OCI-LY3 (cell line): ENCODE results near the gene MARK2.

ENCODE experiments used
- H2AFZ ChIP-seq: fragments of 200-600, 300-600 bp; shearing (Covaris generic); 2 replicates; pipeline ENCODE4 v1.6.0; 2014; ENCODE audit warnings: antibody characterized with exemption, low read depth, low read length
- H3K27ac ChIP-seq: fragments of 200-600, 300-600 bp; sonication (generic); 2 replicates; pipeline ENCODE4 v1.5.1; 2014; ENCODE audit warnings: mild to moderate bottlenecking, low read length, moderate library complexity, mixed read lengths
- H3K27me3 ChIP-seq: fragments of 200-600, 300-600 bp; sonication (generic); 2 replicates; pipeline ENCODE4 v1.6.1; 2014; ENCODE audit warnings: low read depth, low read length, mixed read lengths
- H3K36me3 ChIP-seq: fragments of 200-600, 300-600 bp; sonication (generic); replicated peaks from 2 replicates; pipeline ENCODE3; 2014; ENCODE audit warnings: low read depth, low read length, mixed read lengths
- H3K4me1 ChIP-seq: fragments of 300-600, 200-600 bp; sonication (generic); 2 replicates; pipeline ENCODE4 v1.6.1; 2014; ENCODE audit warnings: low read length, mixed read lengths
- H3K4me2 ChIP-seq: fragments of 200-600, 300-600 bp; sonication (generic); 2 replicates; pipeline ENCODE4 v1.6.1; 2014; ENCODE audit warnings: low read length, mixed read lengths
- H3K4me3 ChIP-seq: fragments of 300-600, 200-600 bp; sonication (generic); 2 replicates; pipeline ENCODE4 v1.5.1; 2014; ENCODE audit warnings: antibody characterized with exemption, mild to moderate bottlenecking, low read length, moderate library complexity
- H3K79me2 ChIP-seq: fragments of 300-600, 200-600 bp; shearing (Covaris generic); 2 replicates; pipeline ENCODE4 v1.6.1; 2014; ENCODE audit warnings: mild to moderate bottlenecking, low read length, mixed read lengths
- H3K9ac ChIP-seq: fragments of 300-600, 200-600 bp; shearing (Covaris generic); 2 replicates; pipeline ENCODE4 v1.6.0; 2014; ENCODE audit warnings: mild to moderate bottlenecking, low read length, moderate library complexity
- H3K9me3 ChIP-seq: fragments of 200-600, 300-600 bp; shearing (Covaris generic); 2 replicates; pipeline ENCODE4 v1.6.1; 2014; ENCODE audit warnings: low read length, mixed read lengths; ENCODE audit not compliant: insufficient read depth
- H4K20me1 ChIP-seq: fragments of 200-600, 300-600 bp; sonication (generic); 2 replicates; pipeline ENCODE4 v1.6.1; 2016; ENCODE audit warnings: low read length, mixed read lengths; ENCODE audit not compliant: insufficient read depth
- EZH2phosphoT487 ChIP-seq: fragments of 200-600 bp; shearing (Covaris generic); IDR thresholded peaks from 2 replicates; pipeline ENCODE4 v1.6.1; 2018; ENCODE audit warnings: antibody characterized with exemption, mixed run types, low read depth
- TF ChIP-seq, protein P1 (sequence below): fragments of 200-600, 300-600 bp; sonication (generic); IDR thresholded peaks from 2 replicates; pipeline ENCODE4 v1.5.1; 2014; ENCODE audit warnings: antibody characterized with exemption, low read length, low read depth

The MARK2 gene

DNA sequence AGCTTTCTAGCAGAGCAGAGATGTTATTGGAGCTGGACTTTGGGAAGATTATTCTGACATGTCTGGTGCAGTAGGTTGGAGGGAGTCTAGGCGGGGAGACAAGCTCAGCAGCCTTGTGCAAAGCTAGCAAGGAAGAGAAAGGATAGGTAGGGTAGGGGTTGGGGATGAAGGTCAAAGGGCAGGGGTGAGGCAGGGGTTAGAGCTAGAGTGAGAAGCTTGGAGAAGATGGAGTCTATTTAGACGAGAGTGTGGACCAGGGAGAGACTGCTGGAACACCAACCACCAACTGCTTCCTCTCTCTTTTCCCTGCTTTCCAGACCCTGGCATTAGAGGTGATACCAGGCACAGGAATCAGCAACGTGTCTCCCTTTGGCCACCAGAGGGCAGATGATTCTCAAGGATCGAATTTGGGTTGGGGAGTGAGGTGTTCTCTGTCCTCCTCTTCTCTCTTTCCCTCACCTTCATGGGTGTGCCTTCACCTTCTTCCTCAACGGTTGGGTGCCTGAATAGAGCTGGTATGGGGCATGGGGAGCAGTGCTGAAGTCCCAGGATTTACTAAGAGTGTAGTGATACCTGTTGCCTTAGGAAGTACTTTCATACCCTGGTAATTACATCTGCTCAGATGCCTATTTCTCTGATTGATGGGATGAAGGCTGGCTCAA is 1.8 kb upstream of the MARK2 start:
- H3K79me2 ChIP-seq = peaks cover 32% of the 10 kb centered on the region
- H3K36me3 ChIP-seq = peaks cover 16% of the 10 kb centered on the region
- H3K27me3 ChIP-seq = no peaks in the 10 kb centered on the region
- H3K4me3 ChIP-seq = no peak overlapping the region
- H3K9me3 ChIP-seq = no peaks in the 10 kb centered on the region
- no peak overlapping the region for H2AFZ ChIP-seq
- H3K9ac ChIP-seq = no peak overlapping the region
- peaks cover 25% of the 10 kb centered on the region for H4K20me1 ChIP-seq
- peaks cover 25% of the 10 kb centered on the region for H3K4me1 ChIP-seq
- H3K4me2 ChIP-seq = peak overlapping the region; percentile 77; the same call in 1 of the 2 replicates
- no peak for TF ChIP-seq EZH2phosphoT487
- TF ChIP-seq, protein P1, sequence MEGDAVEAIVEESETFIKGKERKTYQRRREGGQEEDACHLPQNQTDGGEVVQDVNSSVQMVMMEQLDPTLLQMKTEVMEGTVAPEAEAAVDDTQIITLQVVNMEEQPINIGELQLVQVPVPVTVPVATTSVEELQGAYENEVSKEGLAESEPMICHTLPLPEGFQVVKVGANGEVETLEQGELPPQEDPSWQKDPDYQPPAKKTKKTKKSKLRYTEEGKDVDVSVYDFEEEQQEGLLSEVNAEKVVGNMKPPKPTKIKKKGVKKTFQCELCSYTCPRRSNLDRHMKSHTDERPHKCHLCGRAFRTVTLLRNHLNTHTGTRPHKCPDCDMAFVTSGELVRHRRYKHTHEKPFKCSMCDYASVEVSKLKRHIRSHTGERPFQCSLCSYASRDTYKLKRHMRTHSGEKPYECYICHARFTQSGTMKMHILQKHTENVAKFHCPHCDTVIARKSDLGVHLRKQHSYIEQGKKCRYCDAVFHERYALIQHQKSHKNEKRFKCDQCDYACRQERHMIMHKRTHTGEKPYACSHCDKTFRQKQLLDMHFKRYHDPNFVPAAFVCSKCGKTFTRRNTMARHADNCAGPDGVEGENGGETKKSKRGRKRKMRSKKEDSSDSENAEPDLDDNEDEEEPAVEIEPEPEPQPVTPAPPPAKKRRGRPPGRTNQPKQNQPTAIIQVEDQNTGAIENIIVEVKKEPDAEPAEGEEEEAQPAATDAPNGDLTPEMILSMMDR = peak; percentile 94
- 0 out of 2 replicates have a peak overlapping the region, but pooled peaks have one; percentile 44 for H3K27ac ChIP-seq

DNA sequence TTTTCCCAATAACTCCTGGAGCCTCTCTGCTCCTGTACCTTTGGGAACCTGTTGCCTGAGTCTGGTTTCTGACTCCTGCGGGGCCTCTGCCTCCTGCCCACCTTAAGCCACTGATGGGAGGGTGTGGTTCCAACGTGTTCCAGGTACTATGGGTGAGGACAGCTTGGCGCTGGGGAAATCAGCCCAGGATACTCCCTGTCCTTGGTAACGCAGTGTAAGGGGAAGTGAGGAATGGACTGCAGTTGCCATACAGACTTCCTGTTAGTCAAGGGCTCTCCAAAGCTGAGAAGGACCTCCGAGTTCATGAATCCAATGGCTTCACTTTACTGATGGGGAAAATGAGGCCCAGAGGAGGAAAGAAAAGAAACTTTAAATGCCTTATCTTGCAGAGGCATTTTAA is 1.2 kb upstream of the MARK2 start:
- TF ChIP-seq, protein P1 = no peak

DNA sequence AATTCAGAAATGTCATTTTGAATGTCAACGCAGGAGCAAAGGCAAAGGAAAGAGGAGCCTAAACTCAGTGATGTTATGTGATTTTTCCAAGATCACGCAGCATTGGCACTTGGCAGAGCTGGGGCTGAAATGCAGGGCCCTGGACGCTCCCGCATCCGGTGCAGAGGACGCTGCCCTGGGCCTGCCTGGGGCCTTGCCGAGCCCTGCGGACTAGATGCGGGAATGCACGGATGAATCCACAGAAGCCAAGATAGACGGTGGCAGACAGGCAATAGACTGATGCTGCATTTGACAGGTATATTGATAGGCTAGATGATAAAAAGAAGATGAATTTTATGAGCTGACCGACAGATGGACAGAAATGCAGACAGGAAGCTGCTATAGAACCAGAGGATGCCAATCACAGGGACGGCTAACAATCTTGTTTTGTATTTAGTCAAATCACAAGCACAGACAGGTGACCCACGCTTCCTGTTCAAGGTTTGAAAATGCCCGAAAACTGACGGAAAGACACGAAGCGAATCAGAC is 696 bp upstream of the MARK2 start:
- H2AFZ ChIP-seq = peak overlapping the region; percentile 12
- peak overlapping the region; percentile 71 for H3K4me3 ChIP-seq
- peak overlapping the region; percentile 60 for H3K9ac ChIP-seq
- H3K36me3 ChIP-seq = peaks cover 26% of the 10 kb centered on the region
- peak overlapping the region; percentile 77 for H3K4me2 ChIP-seq
- H3K4me1 ChIP-seq = peaks cover 25% of the 10 kb centered on the region
- no peak for TF ChIP-seq EZH2phosphoT487
- TF ChIP-seq, protein P1 = no peak
- H3K27ac ChIP-seq = peak overlapping the region; percentile 44
- H4K20me1 ChIP-seq = peaks cover 35% of the 10 kb centered on the region
- H3K27me3 ChIP-seq = no peaks in the 10 kb centered on the region
- peaks cover 43% of the 10 kb centered on the region for H3K79me2 ChIP-seq
- no peaks in the 10 kb centered on the region for H3K9me3 ChIP-seq

More for the DNA sequence above, 1.2 kb upstream of the MARK2 start:
- Histone ChIP-seq H3K36me3 (peaks cover 21% of the 10 kb centered on the region), H3K79me2 (peaks cover 38% of the 10 kb centered on the region), H3K27me3 (no peaks in the 10 kb centered on the region), H3K9ac (peak overlapping the region; percentile 60), H3K4me1 (peaks cover 25% of the 10 kb centered on the region), H3K4me3 (peak overlapping the region; percentile 71), H3K4me2 (peak overlapping the region; percentile 77), H2AFZ (peak overlapping the region; percentile 17; the same call in 1 of the 2 replicates), H3K9me3 (no peaks in the 10 kb centered on the region), H3K27ac (peak overlapping the region; percentile 44), H4K20me1 (peaks cover 31% of the 10 kb centered on the region)

DNA sequence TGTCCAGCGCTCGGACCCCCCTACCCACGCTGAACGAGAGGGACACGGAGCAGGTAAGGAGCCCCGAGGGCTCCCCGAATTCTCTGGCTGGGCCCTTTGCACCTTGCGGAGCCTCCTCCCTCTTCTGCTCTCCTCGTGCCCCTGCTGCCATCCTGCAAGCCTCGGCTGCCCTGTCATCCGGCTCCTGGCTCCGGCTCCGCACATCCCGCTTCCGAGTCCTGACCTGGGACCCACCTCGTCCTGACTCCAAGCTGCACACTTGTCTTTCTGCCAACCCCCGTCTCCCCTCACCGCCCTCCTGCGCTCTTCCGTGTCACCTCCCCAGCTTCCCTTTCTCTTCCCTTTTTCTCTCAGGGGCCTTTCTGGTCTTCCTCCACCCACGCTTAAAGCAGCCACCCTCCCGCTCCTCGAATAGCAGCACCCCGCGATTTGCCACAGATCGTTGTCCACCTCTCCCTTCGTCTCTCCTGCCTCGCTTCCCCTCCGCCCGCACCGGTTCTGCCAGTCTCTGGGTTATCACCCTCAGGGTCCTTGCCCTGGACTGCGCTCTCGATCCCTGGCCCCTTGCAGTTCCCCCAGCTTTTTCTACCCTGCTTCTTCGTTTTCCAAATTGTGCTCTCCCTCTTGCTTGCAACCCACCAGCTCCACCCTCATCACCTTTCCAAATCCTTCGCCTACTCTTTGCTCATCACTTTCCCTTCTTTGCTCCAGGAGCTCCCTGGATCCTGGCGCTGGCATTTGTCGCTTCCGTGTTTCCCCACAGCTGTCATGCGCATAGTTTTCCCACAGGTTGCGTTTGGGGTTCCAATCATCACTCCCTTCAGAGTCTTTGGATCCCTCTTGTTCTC is 822 bp downstream of the MARK2 start:
- peaks cover 48% of the 10 kb centered on the region for H4K20me1 ChIP-seq
- no peaks in the 10 kb centered on the region for H3K9me3 ChIP-seq
- H3K79me2 ChIP-seq = peaks cover 58% of the 10 kb centered on the region
- peak overlapping the region; percentile 99 for H3K4me3 ChIP-seq
- peak overlapping the region; percentile 100 for H3K9ac ChIP-seq
- H3K4me1 ChIP-seq = peaks cover 25% of the 10 kb centered on the region
- peak overlapping the region; percentile 99 for H3K4me2 ChIP-seq
- H3K36me3 ChIP-seq = peaks cover 31% of the 10 kb centered on the region
- peak overlapping the region; percentile 75 for H3K27ac ChIP-seq
- H3K27me3 ChIP-seq = no peaks in the 10 kb centered on the region
- TF ChIP-seq, protein P1 = no peak
- no peak for TF ChIP-seq EZH2phosphoT487
- no peak overlapping the region; the same call in 1 of the 2 replicates for H2AFZ ChIP-seq
